Measurements from ENCODE around the gene NUAK1. TPM values are rescaled to one million over a fixed set of nuclear protein-coding genes. Genes with fewer than 3 reads are reported as not detected.

Gene NUAK1
- total RNA-seq, 1 donor from 2014 or later: not detected

- H3K4me1 Mint-ChIP-seq: no peaks in the 10 kb centered on the region
- no peaks in the 10 kb centered on the region for H3K9me3 Mint-ChIP-seq
- no peaks in the 10 kb centered on the region for H3K36me3 Mint-ChIP-seq (ENCODE audit: low read depth)
- no peak overlapping the region for H3K27ac Mint-ChIP-seq
- intact Hi-C loops (cut with micrococcal nuclease): no loop called here
- no peak overlapping the region for H3K4me3 Mint-ChIP-seq
- H3K27me3 Mint-ChIP-seq: peaks cover 20% of the 10 kb centered on the region
- DNase-seq: no peak
Measured at GRCh38 chr12:106130474-106131113, 8.2 kb downstream of the NUAK1 start.

- Mint-ChIP-seq H3K27me3 (peaks cover 14% of the 10 kb centered on the region), H3K27ac (no peak overlapping the region), H3K4me1 (no peaks in the 10 kb centered on the region), H3K36me3 (ENCODE audit: low read depth) (no peaks in the 10 kb centered on the region), H3K4me3 (no peak overlapping the region), H3K9me3 (no peaks in the 10 kb centered on the region)
- intact Hi-C loops (cut with micrococcal nuclease): no loop called here
- no peak for DNase-seq
Measured at GRCh38 chr12:106128585-106129328, 10.0 kb downstream of the NUAK1 start.

GRCh38 chr12:106127338-106128126 lies 11.2 kb downstream of the NUAK1 start:
- no peak overlapping the region for H3K27ac Mint-ChIP-seq

GRCh38 chr12:106126441-106127337 lies 12.1 kb downstream of the NUAK1 start:
- intact Hi-C loops (cut with micrococcal nuclease): no loop called here

More at GRCh38 chr12:106127338-106128126, 11.2 kb downstream of the NUAK1 start:
- intact Hi-C loops (cut with micrococcal nuclease): no loop called here
- Mint-ChIP-seq H3K4me1 (no peaks in the 10 kb centered on the region), H3K9me3 (no peaks in the 10 kb centered on the region), H3K4me3 (no peak overlapping the region), H3K27me3 (peaks cover 6% of the 10 kb centered on the region), H3K36me3 (ENCODE audit: low read depth) (no peaks in the 10 kb centered on the region)
- no peak for DNase-seq

GRCh38 chr12:106125351-106126095 lies 13.2 kb downstream of the NUAK1 start:
- Mint-ChIP-seq H3K27ac (no peak overlapping the region), H3K36me3 (ENCODE audit: low read depth) (no peaks in the 10 kb centered on the region), H3K4me1 (no peaks in the 10 kb centered on the region), H3K27me3 (peaks cover 6% of the 10 kb centered on the region), H3K9me3 (no peaks in the 10 kb centered on the region), H3K4me3 (no peak overlapping the region)
- intact Hi-C loops (cut with micrococcal nuclease): no loop called here
- DNase-seq: no peak

More at GRCh38 chr12:106126441-106127337, 12.1 kb downstream of the NUAK1 start:
- Mint-ChIP-seq H3K36me3 (ENCODE audit: low read depth) (no peaks in the 10 kb centered on the region), H3K9me3 (no peaks in the 10 kb centered on the region), H3K4me1 (no peaks in the 10 kb centered on the region), H3K4me3 (no peak overlapping the region), H3K27ac (no peak overlapping the region), H3K27me3 (peaks cover 6% of the 10 kb centered on the region)
- no peak for DNase-seq

GRCh38 chr12:106123551-106124081 lies 15.1 kb downstream of the NUAK1 start:
- H3K4me1 Mint-ChIP-seq: no peaks in the 10 kb centered on the region
- H3K27ac Mint-ChIP-seq: no peak overlapping the region
- no peaks in the 10 kb centered on the region for H3K36me3 Mint-ChIP-seq (ENCODE audit: low read depth)
- no peak for DNase-seq
- peaks cover 7% of the 10 kb centered on the region for H3K27me3 Mint-ChIP-seq
- H3K9me3 Mint-ChIP-seq: no peaks in the 10 kb centered on the region
- intact Hi-C loops (cut with micrococcal nuclease): no loop called here
- no peak overlapping the region for H3K4me3 Mint-ChIP-seq

- intact Hi-C loops (cut with micrococcal nuclease): no loop called here
Measured at GRCh38 chr12:106123110-106123509, 15.6 kb downstream of the NUAK1 start.

GRCh38 chr12:106122004-106122403 lies 16.8 kb downstream of the NUAK1 start:
- Mint-ChIP-seq H3K27ac (no peak overlapping the region), H3K36me3 (ENCODE audit: low read depth) (no peaks in the 10 kb centered on the region), H3K4me3 (no peak overlapping the region), H3K4me1 (no peaks in the 10 kb centered on the region), H3K9me3 (no peaks in the 10 kb centered on the region), H3K27me3 (peaks cover 12% of the 10 kb centered on the region)
- intact Hi-C loops (cut with micrococcal nuclease): no loop called here
- DNase-seq: no peak

More at GRCh38 chr12:106123110-106123509, 15.6 kb downstream of the NUAK1 start:
- H3K4me1 Mint-ChIP-seq: no peaks in the 10 kb centered on the region
- no peak overlapping the region for H3K27ac Mint-ChIP-seq
- no peaks in the 10 kb centered on the region for H3K9me3 Mint-ChIP-seq
- peaks cover 9% of the 10 kb centered on the region for H3K27me3 Mint-ChIP-seq
- no peak for DNase-seq
- no peak overlapping the region for H3K4me3 Mint-ChIP-seq
- H3K36me3 Mint-ChIP-seq (ENCODE audit: low read depth): no peaks in the 10 kb centered on the region

- Mint-ChIP-seq H3K36me3 (ENCODE audit: low read depth) (no peaks in the 10 kb centered on the region), H3K4me1 (no peaks in the 10 kb centered on the region), H3K4me3 (no peak overlapping the region), H3K27ac (no peak overlapping the region), H3K27me3 (peaks cover 9% of the 10 kb centered on the region), H3K9me3 (no peaks in the 10 kb centered on the region)
- no peak for DNase-seq
- intact Hi-C loops (cut with micrococcal nuclease): no loop called here
Measured at GRCh38 chr12:106120519-106121105, 18.1 kb downstream of the NUAK1 start.

GRCh38 chr12:106119301-106119700 lies 19.5 kb downstream of the NUAK1 start:
- no peak for DNase-seq
- H3K4me1 Mint-ChIP-seq: no peaks in the 10 kb centered on the region

GRCh38 chr12:106118381-106119130 lies 20.2 kb downstream of the NUAK1 start:
- Mint-ChIP-seq H3K27me3 (peaks cover 8% of the 10 kb centered on the region), H3K36me3 (ENCODE audit: low read depth) (no peaks in the 10 kb centered on the region), H3K4me1 (no peaks in the 10 kb centered on the region), H3K27ac (no peak overlapping the region), H3K9me3 (no peaks in the 10 kb centered on the region), H3K4me3 (no peak overlapping the region)
- no peak for DNase-seq
- intact Hi-C loops (cut with micrococcal nuclease): no loop called here

More at GRCh38 chr12:106119301-106119700, 19.5 kb downstream of the NUAK1 start:
- Mint-ChIP-seq H3K4me3 (no peak overlapping the region), H3K36me3 (ENCODE audit: low read depth) (no peaks in the 10 kb centered on the region), H3K27ac (no peak overlapping the region), H3K9me3 (no peaks in the 10 kb centered on the region), H3K27me3 (peaks cover 7% of the 10 kb centered on the region)
- intact Hi-C loops (cut with micrococcal nuclease): no loop called here

GRCh38 chr12:106115440-106115839 lies 23.3 kb downstream of the NUAK1 start:
- Mint-ChIP-seq H3K27me3 (peaks cover 8% of the 10 kb centered on the region), H3K36me3 (ENCODE audit: low read depth) (no peaks in the 10 kb centered on the region), H3K9me3 (no peaks in the 10 kb centered on the region), H3K27ac (no peak overlapping the region), H3K4me3 (no peak overlapping the region), H3K4me1 (peaks cover 6% of the 10 kb centered on the region)
- DNase-seq: no peak
- intact Hi-C loops (cut with micrococcal nuclease): no loop called here
